Endothelial cell of umbilical vein (primary cell): ENCODE measurements around the gene OR2A5. TPM values are rescaled to one million over a fixed set of nuclear protein-coding genes. Genes with fewer than 3 reads are reported as not detected.

Experiments used
- BruUV-seq: library from RNA; stranded (reverse); fragments of 400-500 nt; replicated peaks from 2 replicates; lab custom pipeline; 2021; lab: Mats Ljungman, UMichigan
- CTCF ChIA-PET: fragments of 300-600, 350-600 bp; sonication (Branson Sonifier 250); formaldehyde crosslinking; loops from one replicate; lab custom pipeline; 2021; ENCODE audit warnings: antibody characterized with exemption, inconsistent platforms; lab: Charles Lee
- POLR2A ChIA-PET: fragments of 300-600, 350-600 bp; sonication (Branson Sonifier 250); formaldehyde crosslinking; loops from one replicate; lab custom pipeline; 2021; ENCODE audit warnings: antibody characterized with exemption, inconsistent platforms; lab: Charles Lee
- DNase-seq: peaks from one replicate; pipeline ENCODE4 v3.0.0-alpha.2; 2011; ENCODE audit warnings: low read depth, low spot score
- FAIRE-seq: peaks from 2 replicates; lab custom pipeline; 2011; peaks lifted over from hg19 to GRCh38; lab: Jason Lieb, UNC
- H2AFZ ChIP-seq: 2 replicates; pipeline ENCODE4 v1.6.0; 2012; ENCODE audit warnings: low read depth, low read length, control low read depth, inconsistent platforms
- H3K27ac ChIP-seq: 2 replicates; pipeline ENCODE4 v1.5.1; 2011; ENCODE audit warnings: low read depth, mild to moderate bottlenecking, control low read depth, low read length, moderate library complexity; ENCODE audit not compliant: insufficient read depth
- H3K27me3 ChIP-seq, 2 experiments: 2 replicates each; pipeline versions ENCODE4 v1.6.0 to v1.6.1; 2011; ENCODE audit warnings: low read length in 2 of 2, mixed read lengths in 1 of 2; ENCODE audit not compliant: control insufficient read depth in 2 of 2, insufficient read depth in 2 of 2
- H3K36me3 ChIP-seq, 2 experiments: 2 replicates in 1 of 2; 3 replicates in 1 of 2; pipeline ENCODE4 v1.5.1; 2011; ENCODE audit warnings: low read length in 2 of 2, mild to moderate bottlenecking in 1 of 2, moderate library complexity in 1 of 2; ENCODE audit not compliant: control insufficient read depth in 2 of 2, insufficient read depth in 2 of 2; ENCODE audit errors: extremely low read depth in 1 of 2
- H3K4me1 ChIP-seq: 3 replicates; pipeline ENCODE4 v1.5.1; 2011; ENCODE audit warnings: mild to moderate bottlenecking, low read length; ENCODE audit not compliant: control insufficient read depth, insufficient read depth; ENCODE audit errors: extremely low read depth
- H3K4me2 ChIP-seq: 2 replicates; pipeline ENCODE4 v1.6.1; 2011; ENCODE audit warnings: low read length, control low read depth, mixed read lengths; ENCODE audit not compliant: insufficient read depth
- H3K4me3 ChIP-seq, 3 experiments: fragments of 200-600 bp in 1 of 3; sonication (generic), shearing (Covaris generic) in 1 of 3; replicated peaks in 1 of 3; 2 replicates each; pipeline ENCODE4 v1.5.1; 2011 to 2016; ENCODE audit warnings: control low read depth in 3 of 3, low read length in 3 of 3, mild to moderate bottlenecking in 2 of 3, inconsistent platforms in 1 of 3, low read depth in 1 of 3, moderate library complexity in 1 of 3; ENCODE audit not compliant: insufficient read depth in 1 of 3
- H3K79me2 ChIP-seq: 2 replicates; pipeline ENCODE4 v1.6.0; 2012; ENCODE audit warnings: low read length, inconsistent platforms; ENCODE audit not compliant: control insufficient read depth, insufficient read depth
- H3K9ac ChIP-seq: replicated peaks from 2 replicates; pipeline ENCODE3; 2011; ENCODE audit warnings: low read length, control low read depth; ENCODE audit not compliant: insufficient read depth; ENCODE audit errors: extremely low read depth
- H3K9me1 ChIP-seq: replicated peaks from 3 replicates; pipeline ENCODE4 v1.6.0; 2011; ENCODE audit warnings: mild to moderate bottlenecking, low read length; ENCODE audit not compliant: control insufficient read depth, insufficient read depth; ENCODE audit errors: extremely low read depth
- H3K9me3 ChIP-seq: replicated peaks from 2 replicates; pipeline ENCODE4 v1.5.1; 2012; ENCODE audit warnings: low read length, inconsistent platforms; ENCODE audit not compliant: control insufficient read depth, insufficient read depth
- H4K20me1 ChIP-seq: replicated peaks from 2 replicates; pipeline ENCODE3; 2011; ENCODE audit warnings: mild to moderate bottlenecking, low read length; ENCODE audit not compliant: control insufficient read depth, insufficient read depth; ENCODE audit errors: extremely low read depth
- FOS ChIP-seq: IDR thresholded peaks from 2 replicates; pipeline ENCODE4 v1.6.1; 2011; ENCODE audit warnings: mild to moderate bottlenecking, low read length, moderate library complexity, borderline replicate concordance; ENCODE audit not compliant: insufficient read depth
- MYC ChIP-seq: IDR thresholded peaks from one replicate; pipeline ENCODE4 v1.6.1; 2011; ENCODE audit warnings: mild to moderate bottlenecking, low read depth, low read length
- POLR2AphosphoS5 ChIP-seq: IDR thresholded peaks from 2 replicates; pipeline ENCODE4 v1.6.1; 2012; ENCODE audit warnings: low read depth, mild to moderate bottlenecking, control low read depth, low read length, moderate library complexity; ENCODE audit not compliant: insufficient read depth
- dilution Hi-C: fragments of 300-500 bp; cut with MboI; formaldehyde crosslinking; loops from one replicate; pipeline ENCODE4 v1.15.0; 2019; ENCODE audit warnings: low sequenced_read_pairs; ENCODE audit not compliant: extremely low pct_ligation_motif_present
- intact Hi-C: fragments of 100-400 bp; cut with micrococcal nuclease; formaldehyde crosslinking; loops from one replicate; pipeline ENCODE4 v1.10.0; 2022
- polyA plus RNA-seq, 4 experiments: library from polyadenylated mRNA; depleted of rRNA in 3 of 4; stranded (reverse) in 3 of 4; unstranded in 1 of 4; fragments of >200 nt; gene quantifications; 2 replicates each; pipeline versions ENCODE4 v1.2.1 to v1.2.3, GENCODE V29; 2011 to 2012; ENCODE audit warnings: missing spikeins in 1 of 4
- total RNA-seq: library from RNA; stranded (reverse); gene quantifications from 2 replicates; pipeline ENCODE4 v1.2.3, GENCODE V29; 2021
- TF ChIP-seq, protein P1 (sequence below), 2 donors: IDR thresholded peaks; 1 replicate in 1 of 2; 2 replicates in 1 of 2; pipeline ENCODE4 v1.5.1; 2011; ENCODE audit warnings: low read length in 2 of 2, mild to moderate bottlenecking in 2 of 2, moderate library complexity in 2 of 2, control low read depth in 1 of 2, inconsistent platforms in 1 of 2, low read depth in 1 of 2; ENCODE audit not compliant: insufficient read depth in 1 of 2; ENCODE audit errors: extremely low read depth in 1 of 2

Gene OR2A5
- total and polyA plus RNA-seq, 2 donors (not counting 3 experiments of a cell fraction or from before 2014, with no cell fraction given), result not detected

DNA sequence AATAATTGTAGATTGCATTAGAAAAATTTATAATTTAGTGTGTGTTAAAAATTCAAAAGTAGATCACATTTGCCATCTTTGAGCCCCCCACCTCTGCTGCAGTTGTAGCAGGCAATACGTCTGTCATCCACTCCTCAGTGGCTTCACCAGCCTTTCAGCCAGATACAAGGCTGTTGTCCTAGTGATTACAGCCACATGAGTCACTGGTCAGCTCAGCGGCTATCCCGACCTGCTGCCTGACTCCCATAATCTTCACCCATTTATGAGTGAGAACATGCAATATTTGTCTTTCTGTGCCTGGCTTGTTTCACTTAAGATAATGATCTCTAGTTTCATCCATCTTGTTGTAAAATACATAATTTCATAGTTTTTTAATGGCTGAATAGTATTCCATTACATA lies 9.2 kb downstream of the OR2A5 start:
- no TSS peak for BruUV-seq
- POLR2A ChIA-PET, result no interaction called here
- H3K4me3 ChIP-seq, result no peak overlapping the region
- intact Hi-C loops, result no loop called here
- CTCF ChIA-PET, result interaction anchor here (1.7 kb wide), 1 partner anchor 70 kb away, joined by 4 read pairs; no protein-coding TSS in a partner anchor
- no peaks in the 10 kb centered on the region for H3K9me3 ChIP-seq
- no peak overlapping the region for H3K9ac ChIP-seq
- no peak for TF ChIP-seq POLR2AphosphoS5
- peak; percentile 13 for TF ChIP-seq FOS
- H3K9me1 ChIP-seq, result no peaks in the 10 kb centered on the region
- H3K4me1 ChIP-seq, result no peaks in the 10 kb centered on the region
- H3K27me3 ChIP-seq, result peaks cover 0 to 2% of the 10 kb centered on the region in 2 experiments
- H3K79me2 ChIP-seq, result no peaks in the 10 kb centered on the region
- dilution Hi-C loops, result no loop called here
- H4K20me1 ChIP-seq, result no peaks in the 10 kb centered on the region
- H3K27ac ChIP-seq, result no peak overlapping the region
- no peak overlapping the region for H2AFZ ChIP-seq
- no peak overlapping the region for H3K4me2 ChIP-seq
- no peaks in the 10 kb centered on the region for H3K36me3 ChIP-seq
- FAIRE-seq (no peak), DNase-seq (no peak)

DNA sequence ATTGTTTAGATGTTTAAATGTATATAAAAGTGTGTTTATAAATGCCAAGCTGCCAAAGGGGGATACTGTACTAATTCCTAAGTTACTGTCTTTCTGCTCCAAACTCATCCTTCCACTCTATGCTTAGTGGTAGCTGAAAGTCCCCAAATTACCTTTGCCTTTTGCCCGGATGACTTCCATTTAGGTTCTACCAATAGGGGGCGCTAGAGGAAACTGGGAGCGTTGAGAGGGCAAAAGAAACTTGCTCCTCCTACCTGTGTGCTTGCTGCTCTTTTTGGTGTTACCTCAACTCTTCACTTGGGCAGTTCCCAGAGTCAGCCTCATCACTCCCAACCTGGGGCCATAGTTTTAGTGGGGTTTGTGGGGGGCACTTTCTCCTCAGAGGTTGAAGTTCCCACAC lies 15.0 kb downstream of the OR2A5 start:
- BruUV-seq, result no TSS peak
- no peak overlapping the region for H2AFZ ChIP-seq
- DNase-seq (no peak), FAIRE-seq (no peak)
- no peaks in the 10 kb centered on the region for H3K36me3 ChIP-seq
- TF ChIP-seq, protein P1, sequence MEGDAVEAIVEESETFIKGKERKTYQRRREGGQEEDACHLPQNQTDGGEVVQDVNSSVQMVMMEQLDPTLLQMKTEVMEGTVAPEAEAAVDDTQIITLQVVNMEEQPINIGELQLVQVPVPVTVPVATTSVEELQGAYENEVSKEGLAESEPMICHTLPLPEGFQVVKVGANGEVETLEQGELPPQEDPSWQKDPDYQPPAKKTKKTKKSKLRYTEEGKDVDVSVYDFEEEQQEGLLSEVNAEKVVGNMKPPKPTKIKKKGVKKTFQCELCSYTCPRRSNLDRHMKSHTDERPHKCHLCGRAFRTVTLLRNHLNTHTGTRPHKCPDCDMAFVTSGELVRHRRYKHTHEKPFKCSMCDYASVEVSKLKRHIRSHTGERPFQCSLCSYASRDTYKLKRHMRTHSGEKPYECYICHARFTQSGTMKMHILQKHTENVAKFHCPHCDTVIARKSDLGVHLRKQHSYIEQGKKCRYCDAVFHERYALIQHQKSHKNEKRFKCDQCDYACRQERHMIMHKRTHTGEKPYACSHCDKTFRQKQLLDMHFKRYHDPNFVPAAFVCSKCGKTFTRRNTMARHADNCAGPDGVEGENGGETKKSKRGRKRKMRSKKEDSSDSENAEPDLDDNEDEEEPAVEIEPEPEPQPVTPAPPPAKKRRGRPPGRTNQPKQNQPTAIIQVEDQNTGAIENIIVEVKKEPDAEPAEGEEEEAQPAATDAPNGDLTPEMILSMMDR (IDR thresholded peaks at IDR 0.05; ENCODE audit: extremely low read depth in 1 of 2, insufficient read depth in 1 of 2, low read depth in 1 of 2, low read length in 2 of 2), result peak in 1 of 2 donors; percentile 17
- TF ChIP-seq MYC, result no peak
- intact Hi-C loops (no loop called here), dilution Hi-C loops (no loop called here)
- H3K9me1 ChIP-seq, result no peaks in the 10 kb centered on the region
- H3K4me2 ChIP-seq, result no peak overlapping the region
- H4K20me1 ChIP-seq, result no peaks in the 10 kb centered on the region
- H3K27me3 ChIP-seq, result no peaks in the 10 kb centered on the region
- H3K79me2 ChIP-seq, result no peaks in the 10 kb centered on the region
- H3K4me3 ChIP-seq, result no peak overlapping the region
- no peak overlapping the region for H3K27ac ChIP-seq
- no peaks in the 10 kb centered on the region for H3K4me1 ChIP-seq
- H3K9me3 ChIP-seq, result no peaks in the 10 kb centered on the region
- ChIA-PET POLR2A (no interaction called here), CTCF (interaction anchor here (1.5 to 1.7 kb wide), 3 partner anchors 9 to 64 kb away, joined by 3 to 6 read pairs (median 3); no protein-coding TSS in a partner anchor)
- H3K9ac ChIP-seq, result no peak overlapping the region
